Pancreas (tissue), 10 donors: ENCODE measurements around the gene RALGDS. TPM values are rescaled to one million over a fixed set of nuclear protein-coding genes. Genes with fewer than 3 reads are reported as not detected.

Experiments used
- ATAC-seq, 4 donors: fragments of 200-7000 bp; cut with Tn5 transposase; one replicate each; pipeline versions ENCODE4 v1.8.0 to v1.9.1; 2020; ENCODE audit warnings: mild to moderate bottlenecking in 4 of 4, moderate library complexity in 4 of 4
- DNase-seq, 6 donors: peaks; one replicate each; pipeline ENCODE4 v3.0.0-alpha.2; 2020
- FAIRE-seq: peaks from 2 replicates; lab custom pipeline; 2012; peaks lifted over from hg19 to GRCh38; lab: Jason Lieb, UNC
- H3K27ac ChIP-seq, 4 donors: fragments of 200-600 bp; sonication (generic); 1 replicate in 3 of 4; 2 replicates in 1 of 4; pipeline versions ENCODE4 v1.5.0 to v1.8.0; 2020
- H3K27me3 ChIP-seq, 4 donors: fragments of 200-600 bp; one replicate each; pipeline ENCODE4 v1.8.0; 2021
- H3K36me3 ChIP-seq, 3 donors: fragments of 200-600 bp; sonication (generic) in 1 of 3; one replicate each; pipeline versions ENCODE4 v1.5.0 to v1.8.0; 2020 to 2021
- H3K4me1 ChIP-seq, 3 donors: fragments of 200-600 bp; one replicate each; pipeline ENCODE4 v1.8.0; 2021
- H3K4me3 ChIP-seq, 4 donors: fragments of 200-600 bp; sonication (generic) in 2 of 4; one replicate each; pipeline versions ENCODE4 v1.5.0 to v1.8.0; 2020 to 2021
- H3K9me3 ChIP-seq, 4 donors: fragments of 200-600 bp; one replicate each; pipeline ENCODE4 v1.8.0; 2021
- WGBS, 2 donors: extraction: QIAGEN DNeasy Blood & Tissue Kit; methylation state at CpG; one replicate each; pipeline ENCODE4 v1.1.7; 2013; 5-methylcytosine and 5-hydroxymethylcytosine counted together
- intact Hi-C, 3 donors: fragments of 100-400 bp; cut with DNase I; formaldehyde crosslinking; loops; one replicate each; pipeline versions ENCODE4 v1.11.1 to v1.14.2; 2022
- polyA plus RNA-seq, 2 donors: library from polyadenylated mRNA; stranded (reverse); fragments of 200-250 nt; gene quantifications; one replicate each; pipeline ENCODE4 v1.2.3, GENCODE V29; 2013
- total RNA-seq, 6 donors: library from RNA; stranded (reverse); fragmentation: NEBNext Ultra II Directional in 4 of 6; extraction: Animal tissue kit (Norgen Biotek cat#: 25700) in 4 of 6; gene quantifications; one replicate each; pipeline versions ENCODE4 v1.2.1 to v1.2.4, GENCODE V29; 2021 to 2023
- TF ChIP-seq, protein P1 (sequence below), 4 donors: fragments of 200-600 bp; sonication (generic) in 3 of 4; IDR thresholded peaks; one replicate each; pipeline versions ENCODE4 v1.5.0 to v1.8.0; 2021; ENCODE audit warnings: antibody characterized with exemption in 4 of 4
- donor health status: healthy with polysubstance abuse.
- donor health status: DM: no; HTN: no; CAD: no; lungs with moderate emphysema.
- donor health status: DM: no; HTN: no; CAD: no.
- donor health status: control.
- donor health status: control.
- donor health status: Bipolar disorder and iron deficiency.
- donor health status: DM: yes; HTN: yes; CAD: no.
- donor health status: DM: no; HTN: no; CAD: no.
- donor health status: DM: no; HTN: no; CAD: no.
- donor health status: DM: yes; HTN: yes; CAD: no.

Gene RALGDS
- total and polyA plus RNA-seq, 8 donors: 16.1 to 69.7 (median 20.5) TPM

DNA sequence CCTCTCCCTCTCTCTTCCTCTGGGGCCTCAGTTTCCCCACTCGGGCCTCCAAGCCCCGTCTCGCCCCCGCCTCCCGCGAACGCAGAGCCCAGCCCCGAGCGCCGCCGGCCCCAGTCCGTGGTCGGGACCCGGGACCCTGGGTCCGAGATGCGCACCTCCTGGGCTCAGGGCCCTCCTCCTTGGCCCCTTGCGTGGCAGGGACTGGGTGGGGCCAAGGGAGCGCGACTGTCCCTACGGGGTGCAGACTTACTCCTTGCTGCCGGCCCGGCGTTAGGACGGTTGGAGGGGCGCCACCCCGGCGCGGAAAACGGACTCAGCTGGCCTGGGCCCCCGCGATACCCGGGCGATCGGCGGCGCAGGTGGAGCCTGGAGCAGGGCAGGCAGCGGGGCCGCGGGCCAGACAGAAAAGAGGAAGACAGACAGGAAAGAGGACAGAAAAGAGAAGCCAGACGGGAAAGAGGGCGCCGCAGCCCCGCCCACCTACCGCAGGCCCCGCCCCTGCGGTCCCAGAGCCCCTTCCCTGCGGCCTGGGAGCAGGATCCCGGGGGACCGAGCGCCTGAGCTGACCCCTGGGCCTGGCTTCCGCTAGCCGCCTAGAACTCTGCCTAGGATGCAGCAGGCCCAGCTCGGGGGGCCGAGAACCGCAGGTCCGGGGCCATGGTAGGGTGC lies 42.6 kb upstream of the RALGDS start, which contains the start of gene GBGT1:
TSS of gene GBGT1 (minus strand) at position 411 of the 669 bp plus-strand sequence. CDS start 1,502 bp downstream, outside the sequence.
- Histone ChIP-seq H3K27me3 (no peaks in the 10 kb centered on the region), H3K4me1 (peaks cover 0 to 2% (median 0%) of the 10 kb centered on the region in 3 donors), H3K27ac (peak within 1 kb of the TSS in 1 of 4 donors; percentile 9), H3K36me3 (no peaks in the 10 kb centered on the region), H3K4me3 (peak within 1 kb of the TSS; percentile 13 to 83 (median 64)), H3K9me3 (no peaks in the 10 kb centered on the region)
- 2 to 6% methylated on average over 53 to 56 of the region's 56 CpGs for WGBS, 2 donors
- ATAC-seq (peak; percentile 35 to 83 (median 68)), FAIRE-seq (no peak), DNase-seq (peak in 4 of 6 donors; percentile 46 to 80 (median 70))
- intact Hi-C loops: no loop called here
- TF ChIP-seq, protein P1, sequence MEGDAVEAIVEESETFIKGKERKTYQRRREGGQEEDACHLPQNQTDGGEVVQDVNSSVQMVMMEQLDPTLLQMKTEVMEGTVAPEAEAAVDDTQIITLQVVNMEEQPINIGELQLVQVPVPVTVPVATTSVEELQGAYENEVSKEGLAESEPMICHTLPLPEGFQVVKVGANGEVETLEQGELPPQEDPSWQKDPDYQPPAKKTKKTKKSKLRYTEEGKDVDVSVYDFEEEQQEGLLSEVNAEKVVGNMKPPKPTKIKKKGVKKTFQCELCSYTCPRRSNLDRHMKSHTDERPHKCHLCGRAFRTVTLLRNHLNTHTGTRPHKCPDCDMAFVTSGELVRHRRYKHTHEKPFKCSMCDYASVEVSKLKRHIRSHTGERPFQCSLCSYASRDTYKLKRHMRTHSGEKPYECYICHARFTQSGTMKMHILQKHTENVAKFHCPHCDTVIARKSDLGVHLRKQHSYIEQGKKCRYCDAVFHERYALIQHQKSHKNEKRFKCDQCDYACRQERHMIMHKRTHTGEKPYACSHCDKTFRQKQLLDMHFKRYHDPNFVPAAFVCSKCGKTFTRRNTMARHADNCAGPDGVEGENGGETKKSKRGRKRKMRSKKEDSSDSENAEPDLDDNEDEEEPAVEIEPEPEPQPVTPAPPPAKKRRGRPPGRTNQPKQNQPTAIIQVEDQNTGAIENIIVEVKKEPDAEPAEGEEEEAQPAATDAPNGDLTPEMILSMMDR (IDR thresholded peaks at IDR 0.05): no peak

DNA sequence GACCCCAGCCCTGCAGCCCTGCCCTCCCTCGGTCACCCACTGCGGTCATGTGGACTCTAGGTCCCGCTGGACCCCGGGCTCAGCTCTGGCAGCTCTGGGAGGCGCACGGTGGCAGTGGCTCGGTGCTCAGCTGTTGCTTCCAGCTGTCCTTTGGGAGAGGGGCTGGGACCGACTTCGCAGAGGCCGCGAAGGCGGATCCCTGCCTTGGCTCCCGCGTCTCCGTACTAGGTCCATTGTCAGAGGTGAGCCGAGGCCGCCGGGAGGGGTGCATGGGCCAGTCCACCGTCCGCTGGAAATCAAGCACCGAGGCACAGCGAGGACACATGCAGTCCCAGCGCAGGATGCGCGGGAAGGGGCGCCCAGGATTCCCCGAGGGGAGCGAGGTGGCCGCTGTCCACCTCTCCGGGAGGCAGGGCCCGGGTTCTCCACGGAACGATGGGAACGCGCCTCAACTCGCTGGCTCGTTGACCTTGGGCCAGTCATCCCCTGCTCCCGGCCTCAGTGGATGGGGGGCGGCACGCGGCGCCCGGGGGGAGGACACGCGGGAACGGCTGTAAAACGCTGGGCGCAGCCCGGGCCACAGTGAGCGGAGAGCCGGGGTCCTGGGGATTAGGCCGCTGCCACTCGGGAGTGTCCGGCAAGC lies 41.9 kb upstream of the RALGDS start:
- Histone ChIP-seq H3K4me1 (peaks cover 0 to 2% (median 0%) of the 10 kb centered on the region in 3 donors), H3K36me3 (no peaks in the 10 kb centered on the region), H3K4me3 (peak overlapping the region; percentile 13 to 83 (median 64)), H3K27me3 (no peaks in the 10 kb centered on the region), H3K27ac (peak overlapping the region in 1 of 4 donors; percentile 9), H3K9me3 (no peaks in the 10 kb centered on the region)
- ATAC-seq (peak in 3 of 4 donors; percentile 3 to 10 (median 7)), DNase-seq (peak in 2 of 6 donors; percentile 41 to 78), FAIRE-seq (no peak)
- TF ChIP-seq, protein P1 (IDR thresholded peaks at IDR 0.05): no peak
- intact Hi-C loops: no loop called here
- 46 to 47% methylated on average over 48 to 54 of the region's 54 CpGs for WGBS, 2 donors

- Histone ChIP-seq H3K36me3 (no peaks in the 10 kb centered on the region), H3K4me3 (no peak overlapping the region), H3K27ac (no peak overlapping the region), H3K4me1 (peaks cover 0 to 2% (median 0%) of the 10 kb centered on the region in 3 donors), H3K27me3 (no peaks in the 10 kb centered on the region), H3K9me3 (no peaks in the 10 kb centered on the region)
- ATAC-seq (no peak), DNase-seq (peak in 1 of 6 donors; percentile 8), FAIRE-seq (no peak)
- TF ChIP-seq, protein P1 (IDR thresholded peaks at IDR 0.05): no peak
- 57 to 65% methylated on average over 4 of the region's 4 CpGs for WGBS, 2 donors
- intact Hi-C loops: no loop called here
Measured at GRCh38 chr9:133161547-133161950, 40.5 kb upstream of the RALGDS start.

GRCh38 chr9:133160742-133161546 lies 39.9 kb upstream of the RALGDS start:
- H3K4me3 ChIP-seq: no peak overlapping the region
- ATAC-seq: peak; percentile 74 to 85 (median 79)
- H3K4me1 ChIP-seq: peaks cover 0 to 2% (median 0%) of the 10 kb centered on the region in 3 donors
- FAIRE-seq: peak; percentile 26
- DNase-seq: peak in 3 of 6 donors; percentile 61 to 72 (median 61)
- no peaks in the 10 kb centered on the region for H3K36me3 ChIP-seq
- no peak overlapping the region for H3K27ac ChIP-seq
- no peaks in the 10 kb centered on the region for H3K27me3 ChIP-seq
- no peaks in the 10 kb centered on the region for H3K9me3 ChIP-seq
- TF ChIP-seq, protein P1 (IDR thresholded peaks at IDR 0.05): peak; percentile 46 to 72 (median 53)
- intact Hi-C loops: no loop called here
- 49 to 55% methylated on average over 9 of the region's 9 CpGs for WGBS, 2 donors
